ENCODE results near the gene CATSPERD. TPM values are rescaled to one million over a fixed set of nuclear protein-coding genes. Genes with fewer than 3 reads are reported as not detected.
"Not testable (repeated sequence)": the region's sequence is repeated elsewhere in the genome, so short reads cannot be mapped to it uniquely, and the experiment has no call there.

The CATSPERD gene
- total and polyA plus RNA-seq, 12 donors: not detected

GRCh38 chr19:5774921-5775320 is 54.5 kb downstream of the CATSPERD start:
- TF ChIP-seq CTCF (IDR thresholded peaks at IDR 0.05) (no peak), POLR2A (IDR thresholded peaks at IDR 0.05) (no peak)
- Histone ChIP-seq H3K9me3 (replicated peaks in 1 of 3) (no peaks in the 10 kb centered on the region), H3K4me3 (no peak overlapping the region), H3K4me1 (replicated peaks in 1 of 2) (no peaks in the 10 kb centered on the region), H3K27me3 (no peaks in the 10 kb centered on the region), H3K27ac (no peak overlapping the region), H3K36me3 (replicated peaks in 1 of 2) (no peaks in the 10 kb centered on the region)
- no peak for DNase-seq
- intact Hi-C loops (cut with DNase I): no loop called here
- WGBS, 4 donors: 82 to 87% (median 86%) methylated on average over 8 of the region's 8 CpGs

- no peak for DNase-seq
- WGBS, 4 donors: 60 to 73% (median 70%) methylated on average over 7 to 17 of the region's 17 CpGs
- Histone ChIP-seq H3K4me1 (replicated peaks in 1 of 2) (no peaks in the 10 kb centered on the region), H3K36me3 (replicated peaks in 1 of 2) (no peaks in the 10 kb centered on the region), H3K27ac (no peak overlapping the region), H3K27me3 (no peaks in the 10 kb centered on the region), H3K4me3 (no peak overlapping the region), H3K9me3 (replicated peaks in 1 of 3) (no peaks in the 10 kb centered on the region)
- TF ChIP-seq POLR2A (IDR thresholded peaks at IDR 0.05): no peak
- no peak for TF ChIP-seq CTCF (IDR thresholded peaks at IDR 0.05)
- intact Hi-C loops (cut with DNase I): no loop called here
Observed at GRCh38 chr19:5775668-5776309, 55.4 kb downstream of the CATSPERD start.

GRCh38 chr19:5778402-5778801 is 58.0 kb downstream of the CATSPERD start:
- no peak overlapping the region for H3K4me3 ChIP-seq
- no peaks in the 10 kb centered on the region for H3K27me3 ChIP-seq
- DNase-seq: no peak
- no peak for TF ChIP-seq CTCF (IDR thresholded peaks at IDR 0.05)
- TF ChIP-seq POLR2A (IDR thresholded peaks at IDR 0.05): no peak
- H3K36me3 ChIP-seq (replicated peaks in 1 of 2): no peaks in the 10 kb centered on the region
- no peak overlapping the region for H3K27ac ChIP-seq
- H3K9me3 ChIP-seq (replicated peaks in 1 of 3): no peaks in the 10 kb centered on the region
- intact Hi-C loops (cut with DNase I): no loop called here
- H3K4me1 ChIP-seq (replicated peaks in 1 of 2): no peaks in the 10 kb centered on the region
- WGBS, 4 donors: 84 to 89% (median 87%) methylated on average over 14 to 17 of the region's 17 CpGs

- intact Hi-C loops (cut with DNase I); H3K9me3 ChIP-seq (replicated peaks in 1 of 3); H3K27me3 ChIP-seq; H3K4me1 ChIP-seq (replicated peaks in 1 of 2); DNase-seq; H3K4me3 ChIP-seq; H3K27ac ChIP-seq: not testable (repeated sequence)
- 79 to 80% (median 80%) methylated on average over 8 to 11 of the region's 11 CpGs for WGBS, 4 donors
- H3K36me3 ChIP-seq (replicated peaks in 1 of 2): peaks cover 0 to 14% of the 10 kb centered on the region in 2 donors
Observed at GRCh38 chr19:5780916-5781315, 60.5 kb downstream of the CATSPERD start.

GRCh38 chr19:5782322-5782721 is 61.9 kb downstream of the CATSPERD start:
- DNase-seq: no peak
- H3K27ac ChIP-seq: no peak overlapping the region
- intact Hi-C loops (cut with DNase I): no loop called here
- no peak for TF ChIP-seq CTCF (IDR thresholded peaks at IDR 0.05)
- TF ChIP-seq POLR2A (IDR thresholded peaks at IDR 0.05): no peak
- H3K27me3 ChIP-seq: no peaks in the 10 kb centered on the region
- peaks cover 0 to 28% of the 10 kb centered on the region in 2 donors for H3K36me3 ChIP-seq (replicated peaks in 1 of 2)
- WGBS, 4 donors: 68 to 100% (median 83%) methylated on average over 2 to 9 of the region's 9 CpGs
- no peak overlapping the region for H3K4me3 ChIP-seq
- no peaks in the 10 kb centered on the region for H3K4me1 ChIP-seq (replicated peaks in 1 of 2)
- H3K9me3 ChIP-seq (replicated peaks in 1 of 3): no peaks in the 10 kb centered on the region
